ENCODE data around the gene IQCK. TPM values are rescaled to one million over a fixed set of nuclear protein-coding genes. Genes with fewer than 3 reads are reported as not detected.

The IQCK gene
- total RNA-seq, 1 donor from 2014 or later, result 19.9 TPM

GRCh38 chr16:19696961-19697360, 21.1 kb upstream of the IQCK start:
- Histone ChIP-seq H3K27me3 (ENCODE audit: control insufficient read depth, insufficient read depth, low read length) (no peaks in the 10 kb centered on the region), H3K4me3 (ENCODE audit: low read depth, low read length) (no peak overlapping the region), H3K36me3 (ENCODE audit: control insufficient read depth, insufficient read depth, low read length) (peaks cover 2% of the 10 kb centered on the region)
- no peak for TF ChIP-seq CTCF (IDR thresholded peaks at IDR 0.05; ENCODE audit: insufficient read depth, low read length, poor library complexity, severe bottlenecking)
- no peak for DNase-seq (ENCODE audit: low read depth)

GRCh38 chr16:19697756-19698318, 20.2 kb upstream of the IQCK start:
- H3K27me3 ChIP-seq (ENCODE audit: control insufficient read depth, insufficient read depth, low read length), result no peaks in the 10 kb centered on the region
- DNase-seq (ENCODE audit: low read depth), result no peak
- no peak overlapping the region for H3K4me3 ChIP-seq (ENCODE audit: low read depth, low read length)
- H3K36me3 ChIP-seq (ENCODE audit: control insufficient read depth, insufficient read depth, low read length), result peaks cover 4% of the 10 kb centered on the region
- no peak for TF ChIP-seq CTCF (IDR thresholded peaks at IDR 0.05; ENCODE audit: insufficient read depth, low read length, poor library complexity, severe bottlenecking)

GRCh38 chr16:19698480-19699465, 19.3 kb upstream of the IQCK start:
- H3K27me3 ChIP-seq (ENCODE audit: control insufficient read depth, insufficient read depth, low read length), result no peaks in the 10 kb centered on the region
- H3K36me3 ChIP-seq (ENCODE audit: control insufficient read depth, insufficient read depth, low read length), result peaks cover 4% of the 10 kb centered on the region
- no peak for TF ChIP-seq CTCF (IDR thresholded peaks at IDR 0.05; ENCODE audit: insufficient read depth, low read length, poor library complexity, severe bottlenecking)
- no peak overlapping the region for H3K4me3 ChIP-seq (ENCODE audit: low read depth, low read length)
- DNase-seq (ENCODE audit: low read depth), result no peak

- no peak for DNase-seq (ENCODE audit: low read depth)
- H3K4me3 ChIP-seq (ENCODE audit: low read depth, low read length), result no peak overlapping the region
- no peaks in the 10 kb centered on the region for H3K27me3 ChIP-seq (ENCODE audit: control insufficient read depth, insufficient read depth, low read length)
- no peak for TF ChIP-seq CTCF (IDR thresholded peaks at IDR 0.05; ENCODE audit: insufficient read depth, low read length, poor library complexity, severe bottlenecking)
- H3K36me3 ChIP-seq (ENCODE audit: control insufficient read depth, insufficient read depth, low read length), result peaks cover 4% of the 10 kb centered on the region
Measured at GRCh38 chr16:19699472-19699871, 18.6 kb upstream of the IQCK start.

- peak; percentile 69 for DNase-seq (ENCODE audit: low read depth)
- Histone ChIP-seq H3K4me3 (ENCODE audit: low read depth, low read length) (no peak overlapping the region), H3K27me3 (ENCODE audit: control insufficient read depth, insufficient read depth, low read length) (no peaks in the 10 kb centered on the region), H3K36me3 (ENCODE audit: control insufficient read depth, insufficient read depth, low read length) (peaks cover 7% of the 10 kb centered on the region)
- TF ChIP-seq CTCF (IDR thresholded peaks at IDR 0.05; ENCODE audit: insufficient read depth, low read length, poor library complexity, severe bottlenecking), result no peak
Measured at GRCh38 chr16:19700319-19700781, 17.7 kb upstream of the IQCK start.

Measured in kidney epithelial cell (primary cell).